NB4 (cell line): ENCODE results near the gene BMPR1B.

Source experiments
- MYC ChIP-seq: IDR thresholded peaks from 2 replicates; pipeline ENCODE4 v1.6.1; 2011; ENCODE audit warnings: low read depth, low read length
- POLR2A ChIP-seq: IDR thresholded peaks from 2 replicates; pipeline ENCODE4 v1.6.1; 2011; ENCODE audit warnings: mild to moderate bottlenecking; ENCODE audit not compliant: insufficient read length; ENCODE audit errors: extremely low read depth
- TF ChIP-seq, protein P1 (sequence below): IDR thresholded peaks from one replicate; pipeline ENCODE4 v1.5.1; 2012; ENCODE audit warnings: low read depth, low read length
- TF ChIP-seq, protein P2 (sequence below): IDR thresholded peaks from 2 replicates; pipeline ENCODE4 v1.6.1; 2011; ENCODE audit warnings: low read depth, low read length

DNA sequence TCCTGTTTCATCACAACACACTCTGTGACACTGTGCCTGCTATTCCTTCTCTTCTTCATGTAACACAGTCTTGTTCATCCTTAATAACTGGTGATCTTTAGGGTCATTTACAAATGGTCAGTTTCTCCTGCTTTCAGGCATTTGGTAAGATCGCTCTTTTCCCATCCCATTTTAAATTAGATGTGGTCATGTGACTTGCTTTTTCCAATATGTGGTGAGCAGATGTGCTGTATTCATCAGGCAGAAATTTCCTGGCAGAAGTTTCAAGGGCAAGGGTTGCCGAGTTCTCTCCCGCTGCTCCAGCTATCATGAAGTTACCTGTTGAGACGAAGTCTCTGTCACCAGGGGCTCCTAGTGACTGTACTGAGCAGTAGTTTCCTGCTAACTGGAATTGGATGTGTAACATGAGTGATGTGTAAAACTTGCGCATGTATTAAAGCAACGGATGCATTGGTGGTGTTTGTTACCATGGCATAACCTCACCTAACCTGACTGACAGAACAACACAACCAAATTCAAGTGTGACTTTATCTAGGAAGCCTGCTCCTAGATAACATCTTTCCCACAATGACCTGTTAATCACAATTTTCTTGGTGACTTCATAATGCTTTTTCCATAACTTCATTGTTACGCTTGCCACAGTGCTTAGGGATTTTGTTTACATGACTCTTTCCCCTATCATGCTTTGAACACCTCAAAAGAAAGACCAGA, 29.5 kb upstream of the BMPR1B start:
- TF ChIP-seq, protein P1, sequence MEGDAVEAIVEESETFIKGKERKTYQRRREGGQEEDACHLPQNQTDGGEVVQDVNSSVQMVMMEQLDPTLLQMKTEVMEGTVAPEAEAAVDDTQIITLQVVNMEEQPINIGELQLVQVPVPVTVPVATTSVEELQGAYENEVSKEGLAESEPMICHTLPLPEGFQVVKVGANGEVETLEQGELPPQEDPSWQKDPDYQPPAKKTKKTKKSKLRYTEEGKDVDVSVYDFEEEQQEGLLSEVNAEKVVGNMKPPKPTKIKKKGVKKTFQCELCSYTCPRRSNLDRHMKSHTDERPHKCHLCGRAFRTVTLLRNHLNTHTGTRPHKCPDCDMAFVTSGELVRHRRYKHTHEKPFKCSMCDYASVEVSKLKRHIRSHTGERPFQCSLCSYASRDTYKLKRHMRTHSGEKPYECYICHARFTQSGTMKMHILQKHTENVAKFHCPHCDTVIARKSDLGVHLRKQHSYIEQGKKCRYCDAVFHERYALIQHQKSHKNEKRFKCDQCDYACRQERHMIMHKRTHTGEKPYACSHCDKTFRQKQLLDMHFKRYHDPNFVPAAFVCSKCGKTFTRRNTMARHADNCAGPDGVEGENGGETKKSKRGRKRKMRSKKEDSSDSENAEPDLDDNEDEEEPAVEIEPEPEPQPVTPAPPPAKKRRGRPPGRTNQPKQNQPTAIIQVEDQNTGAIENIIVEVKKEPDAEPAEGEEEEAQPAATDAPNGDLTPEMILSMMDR, result no peak
- TF ChIP-seq MYC (no peak), POLR2A (no peak)
- TF ChIP-seq, protein P2, sequence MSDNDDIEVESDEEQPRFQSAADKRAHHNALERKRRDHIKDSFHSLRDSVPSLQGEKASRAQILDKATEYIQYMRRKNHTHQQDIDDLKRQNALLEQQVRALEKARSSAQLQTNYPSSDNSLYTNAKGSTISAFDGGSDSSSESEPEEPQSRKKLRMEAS, result no peak
